H9 (cell line): Measurements from ENCODE around the gene CDC14A. TPM values are rescaled to one million over a fixed set of nuclear protein-coding genes. Genes with fewer than 3 reads are reported as not detected.

Source experiments
- DNase-seq: peaks from one replicate; pipeline ENCODE4 v3.0.0-alpha.2; 2017
- H2AFZ ChIP-seq: one replicate; pipeline ENCODE4 v1.6.1; 2013; ENCODE audit warnings: mild to moderate bottlenecking, low read length, control low read depth, moderate library complexity
- H2AK5ac ChIP-seq: 2 replicates; pipeline ENCODE4 v1.6.1; 2013; ENCODE audit warnings: low read length, control low read depth, mixed read lengths; ENCODE audit not compliant: insufficient read length
- H2BK120ac ChIP-seq: one replicate; pipeline ENCODE4 v1.6.1; 2013; ENCODE audit warnings: low read depth, mild to moderate bottlenecking, low read length, control low read depth, inconsistent platforms; ENCODE audit not compliant: poor library complexity, severe bottlenecking
- H2BK12ac ChIP-seq: 2 replicates; pipeline ENCODE4 v1.6.1; 2013; ENCODE audit warnings: low read length, control low read depth, mixed read lengths, low read depth; ENCODE audit not compliant: insufficient read length
- H2BK15ac ChIP-seq: 2 replicates; pipeline ENCODE4 v1.6.1; 2013; ENCODE audit warnings: low read depth, low read length, control low read depth
- H2BK20ac ChIP-seq: one replicate; pipeline ENCODE4 v1.6.1; 2013; ENCODE audit warnings: low read depth, mild to moderate bottlenecking, low read length, control low read depth, inconsistent platforms; ENCODE audit not compliant: poor library complexity, severe bottlenecking
- H2BK5ac ChIP-seq: 2 replicates; pipeline ENCODE4 v1.6.1; 2013; ENCODE audit warnings: low read length, control low read depth, mixed read lengths; ENCODE audit not compliant: insufficient read length
- H3K14ac ChIP-seq: 2 replicates; pipeline ENCODE4 v1.6.1; 2013; ENCODE audit warnings: low read length, control low read depth; ENCODE audit not compliant: insufficient read depth
- H3K18ac ChIP-seq: 2 replicates; pipeline ENCODE4 v1.6.1; 2013; ENCODE audit warnings: low read depth, mild to moderate bottlenecking, mixed read lengths, low read length, control low read depth; ENCODE audit not compliant: insufficient read length
- H3K23ac ChIP-seq: 2 replicates; pipeline ENCODE4 v1.6.1; 2013; ENCODE audit warnings: low read length, control low read depth, mixed read lengths, low read depth; ENCODE audit not compliant: insufficient read length
- H3K23me2 ChIP-seq: 2 replicates; pipeline ENCODE4 v1.6.1; 2013; ENCODE audit warnings: low read depth, mild to moderate bottlenecking, mixed read lengths, low read length, control low read depth; ENCODE audit not compliant: insufficient read length, poor library complexity, severe bottlenecking
- H3K27ac ChIP-seq: 2 replicates; pipeline ENCODE4 v1.5.1; 2013; ENCODE audit warnings: low read length, control low read depth, mixed read lengths, low read depth; ENCODE audit not compliant: insufficient read length
- H3K27me3 ChIP-seq: 2 replicates; pipeline ENCODE4 v1.6.1; 2013; ENCODE audit warnings: low read length, control low read depth, inconsistent platforms; ENCODE audit not compliant: insufficient read depth
- H3K4ac ChIP-seq: 2 replicates; pipeline ENCODE4 v1.6.1; 2013; ENCODE audit warnings: low read depth, mild to moderate bottlenecking, control low read depth, inconsistent platforms, low read length, moderate library complexity
- H3K4me1 ChIP-seq: 2 replicates; pipeline ENCODE4 v1.6.1; 2013; ENCODE audit warnings: low read length, control low read depth, inconsistent platforms; ENCODE audit not compliant: insufficient read depth
- H3K4me2 ChIP-seq: 2 replicates; pipeline ENCODE4 v1.6.1; 2013; ENCODE audit warnings: low read length, control low read depth, mixed read lengths; ENCODE audit not compliant: insufficient read length, insufficient read depth
- H3K56ac ChIP-seq: 2 replicates; pipeline ENCODE4 v1.6.1; 2013; ENCODE audit warnings: low read depth, mild to moderate bottlenecking, mixed read lengths, low read length, control low read depth; ENCODE audit not compliant: insufficient read length
- H3K79me1 ChIP-seq: 2 replicates; pipeline ENCODE4 v1.6.1; 2013; ENCODE audit warnings: low read depth, mild to moderate bottlenecking, moderate library complexity, low read length, control low read depth, inconsistent platforms; ENCODE audit not compliant: insufficient read depth, poor library complexity, severe bottlenecking
- H3K79me2 ChIP-seq: 2 replicates; pipeline ENCODE4 v1.6.1; 2013; ENCODE audit warnings: low read length, control low read depth, inconsistent platforms; ENCODE audit not compliant: insufficient read depth
- H3K9ac ChIP-seq: 2 replicates; pipeline ENCODE4 v1.6.1; 2013; ENCODE audit warnings: low read length, control low read depth, mixed read lengths; ENCODE audit not compliant: insufficient read length; ENCODE audit errors: extremely low read depth
- H3K9me3 ChIP-seq: one replicate; pipeline ENCODE4 v1.6.1; 2013; ENCODE audit warnings: low read depth, low read length, inconsistent platforms; ENCODE audit not compliant: control insufficient read depth
- H3T11ph ChIP-seq: one replicate; pipeline ENCODE4 v1.6.1; 2013; ENCODE audit warnings: mild to moderate bottlenecking, low read length, control low read depth, inconsistent platforms
- H4K20me1 ChIP-seq: one replicate; pipeline ENCODE4 v1.6.1; 2013; ENCODE audit not compliant: control insufficient read depth, insufficient read length, insufficient read depth
- H4K5ac ChIP-seq: 2 replicates; pipeline ENCODE4 v1.6.1; 2013; ENCODE audit warnings: low read depth, mild to moderate bottlenecking, mixed read lengths, low read length, control low read depth; ENCODE audit not compliant: insufficient read length
- H4K8ac ChIP-seq: replicated peaks from 2 replicates; pipeline ENCODE4 v1.6.1; 2013; ENCODE audit warnings: low read length, control low read depth, mixed read lengths, low read depth; ENCODE audit not compliant: insufficient read length
- H4K91ac ChIP-seq: 2 replicates; pipeline ENCODE4 v1.6.1; 2013; ENCODE audit warnings: low read depth, mild to moderate bottlenecking, moderate library complexity, mixed read lengths, low read length, control low read depth; ENCODE audit not compliant: insufficient read length
- H3K27ac Mint-ChIP-seq, 3 experiments: 2 replicates in 2 of 3; 3 replicates in 1 of 3; pipeline ENCODE4 v1.8.0; 2020 to 2021; ENCODE audit warnings: mixed read lengths in 3 of 3, mild to moderate bottlenecking in 1 of 3, moderate library complexity in 1 of 3
- H3K27me3 Mint-ChIP-seq: 2 replicates; pipeline ENCODE4 v1.8.0; 2021; ENCODE audit warnings: low read depth, mild to moderate bottlenecking, moderate library complexity, mixed read lengths
- H3K36me3 Mint-ChIP-seq, 3 experiments: 2 replicates in 2 of 3; 3 replicates in 1 of 3; pipeline ENCODE4 v1.8.0; 2020 to 2021; ENCODE audit warnings: low read depth in 3 of 3, mixed read lengths in 3 of 3; ENCODE audit not compliant: insufficient read depth in 1 of 3
- H3K4me1 Mint-ChIP-seq, 2 experiments: 2 replicates each; pipeline ENCODE4 v1.8.0; 2020; ENCODE audit warnings: mixed read lengths in 2 of 2
- H3K4me3 Mint-ChIP-seq, 2 experiments: 2 replicates in 1 of 2; 3 replicates in 1 of 2; pipeline ENCODE4 v1.8.0; 2020 to 2021; ENCODE audit warnings: mild to moderate bottlenecking in 2 of 2, mixed read lengths in 2 of 2, moderate library complexity in 1 of 2
- H3K9me3 Mint-ChIP-seq, 2 experiments: 2 replicates in 1 of 2; 3 replicates in 1 of 2; pipeline ENCODE4 v1.8.0; 2020; ENCODE audit warnings: mild to moderate bottlenecking in 2 of 2, mixed read lengths in 2 of 2, moderate library complexity in 1 of 2
- CTCF ChIP-seq: fragments of 200-600 bp; sonication (generic); conservative IDR thresholded peaks from 3 replicates; pipeline ENCODE4 v1.8.0; 2021; ENCODE audit warnings: antibody characterized with exemption, mild to moderate bottlenecking
- WGBS: extraction: QIAGEN DNeasy Blood & Tissue Kit; methylation state at CpG from one replicate; pipeline ENCODE4 v1.1.7; 2013; ENCODE audit warnings: missing lambda C conversion rate, low lambda C conversion rate, mixed read lengths; ENCODE audit not compliant: insufficient read length; ENCODE audit errors: extremely low coverage; 5-methylcytosine and 5-hydroxymethylcytosine counted together
- total RNA-seq: library from RNA; stranded (reverse); gene quantifications from 2 replicates; pipeline ENCODE4 v1.2.1, GENCODE V29; 2021

Gene CDC14A
- total RNA-seq, 1 experiment from 2014 or later: 8.9 TPM

- H4K5ac ChIP-seq: no peak overlapping the region
- no peak overlapping the region for H2BK12ac ChIP-seq
- no peak overlapping the region for H3T11ph ChIP-seq
- Mint-ChIP-seq H3K27ac (no peak overlapping the region), H3K4me3 (no peak overlapping the region), H3K9me3 (no peaks in the 10 kb centered on the region), H3K4me1 (peaks cover 22 to 23% of the 10 kb centered on the region in 2 experiments), H3K27me3 (no peaks in the 10 kb centered on the region), H3K36me3 (no peaks in the 10 kb centered on the region; a peak in 1 of 7 replicates)
- H4K91ac ChIP-seq: no peak overlapping the region
- H2AFZ ChIP-seq: no peak overlapping the region
- no peak overlapping the region for H4K8ac ChIP-seq
- H3K18ac ChIP-seq: no peak overlapping the region
- no peaks in the 10 kb centered on the region for H3K79me1 ChIP-seq
- no peak overlapping the region for H2BK15ac ChIP-seq
- no peaks in the 10 kb centered on the region for H3K9me3 ChIP-seq
- no peak overlapping the region for H2BK120ac ChIP-seq
- H3K56ac ChIP-seq: no peak overlapping the region
- no peak overlapping the region for H3K27ac ChIP-seq
- H2BK5ac ChIP-seq: no peak overlapping the region
- H3K4ac ChIP-seq: no peak overlapping the region
- no peaks in the 10 kb centered on the region for H3K23me2 ChIP-seq
- H3K4me2 ChIP-seq: no peak overlapping the region
- no CpG with 5 or more reads among the region's 1 CpG for WGBS
- no peak overlapping the region for H2AK5ac ChIP-seq
- H3K23ac ChIP-seq: no peak overlapping the region
- H3K79me2 ChIP-seq: peaks cover 2% of the 10 kb centered on the region; the same call in 1 of the 2 replicates
- H3K9ac ChIP-seq: no peak overlapping the region
- no peak for TF ChIP-seq CTCF
- H3K14ac ChIP-seq: no peak overlapping the region
- no peaks in the 10 kb centered on the region for H4K20me1 ChIP-seq
- no peak overlapping the region for H2BK20ac ChIP-seq
- no peaks in the 10 kb centered on the region for H3K27me3 ChIP-seq
- no peak for DNase-seq
- no peaks in the 10 kb centered on the region; the same call in 1 of the 2 replicates for H3K4me1 ChIP-seq
These were observed 30.4 kb downstream of the CDC14A start for GRCh38 chr1:100382657-100383056.
